GM23338 (cell line): ENCODE data around the gene DYRK1A. TPM values are rescaled to one million over a fixed set of nuclear protein-coding genes. Genes with fewer than 3 reads are reported as not detected.

Experiments used
- ATAC-seq: fragments of 200-7000 bp; cut with Tn5 transposase; 3 replicates; pipeline ENCODE4 v1.9.1; 2020
- DNase-seq: peaks from one replicate; pipeline ENCODE4 v3.0.0-alpha.2; 2015; ENCODE audit warnings: low spot score
- H2AFZ ChIP-seq: fragments of 200-600 bp; sonication (generic); 2 replicates; pipeline ENCODE4 v1.8.0; 2016; ENCODE audit warnings: antibody characterized with exemption, mild to moderate bottlenecking, moderate library complexity
- H3F3A ChIP-seq: fragments of 200-600 bp; sonication (generic); replicated peaks from 2 replicates; pipeline ENCODE4 v1.8.0; 2017; ENCODE audit warnings: antibody characterized with exemption, mixed run types, low read depth
- H3K27ac ChIP-seq: fragments of 200-600 bp; sonication (generic); 2 replicates; pipeline ENCODE4 v1.6.1; 2016; ENCODE audit warnings: low read depth
- H3K27me3 ChIP-seq: fragments of 200-600 bp; sonication (generic); 2 replicates; pipeline ENCODE4 v1.8.0; 2016; ENCODE audit warnings: mild to moderate bottlenecking, mixed run types, moderate library complexity; ENCODE audit not compliant: insufficient read depth
- H3K36me3 ChIP-seq: fragments of 200-600 bp; sonication (generic); 2 replicates; pipeline ENCODE4 v1.8.0; 2016; ENCODE audit warnings: mild to moderate bottlenecking; ENCODE audit not compliant: insufficient read depth
- H3K4me1 ChIP-seq: fragments of 200-600 bp; sonication (generic); 2 replicates; pipeline ENCODE4 v1.8.0; 2016; ENCODE audit warnings: mild to moderate bottlenecking, moderate library complexity; ENCODE audit not compliant: insufficient read depth
- H3K4me2 ChIP-seq: fragments of 200-600 bp; sonication (generic); 2 replicates; pipeline ENCODE4 v1.7.1; 2017; ENCODE audit warnings: mixed run types
- H3K4me3 ChIP-seq: fragments of 200-600 bp; sonication (generic); 2 replicates; pipeline ENCODE4 v1.6.1; 2016; ENCODE audit warnings: mixed run types
- H3K79me2 ChIP-seq: fragments of 200-600 bp; sonication (generic); replicated peaks from 2 replicates; pipeline ENCODE4 v1.8.0; 2017; ENCODE audit warnings: mild to moderate bottlenecking; ENCODE audit not compliant: insufficient read depth
- H3K9me2 ChIP-seq: fragments of 200-600 bp; sonication (generic); 2 replicates; pipeline ENCODE4 v1.8.0; 2017; ENCODE audit not compliant: insufficient read depth
- H4K20me1 ChIP-seq: fragments of 200-600 bp; sonication (generic); replicated peaks from 2 replicates; pipeline ENCODE4 v1.8.0; 2017; ENCODE audit warnings: mild to moderate bottlenecking; ENCODE audit not compliant: insufficient read depth
- H3K27ac Mint-ChIP-seq: 2 replicates; pipeline ENCODE4 v1.8.0; 2020; ENCODE audit warnings: inconsistent platforms, mild to moderate bottlenecking, moderate library complexity, mixed read lengths
- H3K27me3 Mint-ChIP-seq: 3 replicates; pipeline ENCODE4 v1.8.0; 2022; ENCODE audit warnings: low read depth, mild to moderate bottlenecking, moderate library complexity, mixed read lengths, inconsistent platforms; ENCODE audit not compliant: insufficient read depth, poor library complexity
- H3K36me3 Mint-ChIP-seq: 3 replicates; pipeline ENCODE4 v1.8.0; 2021; ENCODE audit warnings: low read depth, mild to moderate bottlenecking, inconsistent platforms, moderate library complexity, mixed read lengths
- H3K4me1 Mint-ChIP-seq: 3 replicates; pipeline ENCODE4 v1.8.0; 2020; ENCODE audit warnings: mild to moderate bottlenecking, inconsistent platforms, mixed read lengths
- H3K4me3 Mint-ChIP-seq: 3 replicates; pipeline ENCODE4 v1.8.0; 2021; ENCODE audit warnings: moderate library complexity, mild to moderate bottlenecking, inconsistent platforms, mixed read lengths
- H3K9me3 Mint-ChIP-seq: 3 replicates; pipeline ENCODE4 v1.8.0; 2020; ENCODE audit warnings: moderate library complexity, mild to moderate bottlenecking, inconsistent platforms, mixed read lengths
- CREB1 ChIP-seq: fragments of 250-450 bp; sonication (Bioruptor Pico); IDR thresholded peaks from 2 replicates; pipeline ENCODE4 v1.5.0; 2020; ENCODE audit warnings: low read depth, mild to moderate bottlenecking, moderate library complexity
- EZH2 ChIP-seq: fragments of 200-600 bp; sonication (generic); IDR thresholded peaks from one replicate; pipeline ENCODE4 v1.8.0; 2017; ENCODE audit warnings: antibody characterized with exemption, mild to moderate bottlenecking, low read depth; ENCODE audit not compliant: unreplicated experiment
- EZH2phosphoT487 ChIP-seq: fragments of 200-600 bp; sonication (generic); IDR thresholded peaks from one replicate; pipeline ENCODE4 v1.8.1; 2018; ENCODE audit warnings: antibody characterized with exemption; ENCODE audit not compliant: unreplicated experiment
- JUNB ChIP-seq: IDR thresholded peaks from one replicate; pipeline ENCODE4 v1.6.1; 2016; ENCODE audit warnings: antibody characterized with exemption; ENCODE audit not compliant: unreplicated experiment
- NANOG ChIP-seq: IDR thresholded peaks from 2 replicates; pipeline ENCODE4 v1.6.1; 2016; ENCODE audit warnings: antibody characterized with exemption, borderline replicate concordance
- POLR2AphosphoS5 ChIP-seq: IDR thresholded peaks from 2 replicates; pipeline ENCODE4 v1.6.1; 2016; ENCODE audit warnings: antibody characterized with exemption, low read depth
- STAT1 ChIP-seq: IDR thresholded peaks from one replicate; pipeline ENCODE4 v1.6.1; 2016; ENCODE audit warnings: antibody characterized with exemption; ENCODE audit not compliant: unreplicated experiment
- ZNF114 ChIP-seq: fragments of 250-450 bp; sonication (Bioruptor Pico); IDR thresholded peaks from 2 replicates; pipeline ENCODE4 v1.5.0; 2020; ENCODE audit warnings: mild to moderate bottlenecking, moderate library complexity
- ZNF331 ChIP-seq: fragments of 250-450 bp; sonication (Bioruptor Pico); IDR thresholded peaks from 2 replicates; pipeline ENCODE4 v1.5.0; 2020; ENCODE audit warnings: low read depth, mild to moderate bottlenecking, moderate library complexity
- polyA plus RNA-seq: library from polyadenylated mRNA; unstranded; fragments of >200 nt; fragmentation: Nextera tagmentation; extraction: Ambion mirVana; gene quantifications from 2 replicates; pipeline ENCODE4 v1.2.1, GENCODE V29; 2016
- total RNA-seq: library from RNA; depleted of rRNA; stranded (reverse); fragments of >200 nt; shearing (Covaris generic); gene quantifications from 2 replicates; pipeline ENCODE4 v1.2.3, GENCODE V29; 2014
- TF ChIP-seq, protein P1 (sequence below): IDR thresholded peaks from one replicate; pipeline ENCODE4 v1.6.1; 2018; ENCODE audit warnings: antibody characterized with exemption; ENCODE audit not compliant: unreplicated experiment
- TF ChIP-seq, protein P2 (sequence below), 2 experiments: fragments of 200-600 bp in 1 of 2; sonication (generic) in 1 of 2; conservative IDR thresholded peaks; 2 replicates each; pipeline versions ENCODE4 v1.5.1 to v1.6.1; 2016 to 2017; ENCODE audit warnings: antibody characterized with exemption in 2 of 2, low read depth in 2 of 2, mild to moderate bottlenecking in 2 of 2, moderate library complexity in 1 of 2
- TF ChIP-seq, protein P3 (sequence below): fragments of 250-450 bp; sonication (Bioruptor Pico); IDR thresholded peaks from 2 replicates; pipeline ENCODE4 v1.5.0; 2020; ENCODE audit warnings: mild to moderate bottlenecking, moderate library complexity
- TF ChIP-seq, protein P4 (sequence below): IDR thresholded peaks from 2 replicates; pipeline ENCODE4 v1.6.1; 2016; ENCODE audit warnings: antibody characterized with exemption

Gene DYRK1A
- total and polyA plus RNA-seq, 2 experiments from 2014 or later, result 10.3 to 84.7 TPM

DNA sequence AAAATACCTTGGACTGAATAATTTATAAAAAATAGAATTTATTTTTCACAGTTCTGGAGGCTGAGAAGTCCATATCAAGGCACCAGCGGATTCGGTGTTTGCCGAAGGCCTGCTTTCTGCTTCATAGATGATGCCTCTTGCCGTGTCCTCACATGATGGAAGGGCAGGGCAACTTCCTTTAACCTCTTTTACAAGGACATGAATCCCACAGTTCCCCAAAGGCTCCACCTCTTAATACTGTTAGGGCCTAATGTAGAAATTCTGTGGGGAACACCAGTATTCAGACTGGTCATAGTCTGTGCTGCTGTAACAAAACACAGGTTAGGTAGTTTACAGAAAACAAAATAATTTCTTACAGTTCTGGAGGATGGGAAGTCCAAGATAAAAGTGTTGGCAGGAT lies 25.9 kb downstream of the DYRK1A start:
- Histone ChIP-seq H3K27ac (no peak overlapping the region), H4K20me1 (peaks cover 85% of the 10 kb centered on the region), H3K79me2 (peaks cover 100% of the 10 kb centered on the region), H3K4me1 (peaks cover 53% of the 10 kb centered on the region), H3K9me2 (peaks cover 3% of the 10 kb centered on the region; the same call in 1 of the 2 replicates), H3K4me2 (no peak overlapping the region), H3F3A (no peaks in the 10 kb centered on the region), H3K36me3 (no peaks in the 10 kb centered on the region), H3K4me3 (no peak overlapping the region), H2AFZ (no peak overlapping the region), H3K27me3 (no peaks in the 10 kb centered on the region)
- ATAC-seq (no peak), DNase-seq (no peak)
- Mint-ChIP-seq H3K27me3 (peaks cover 8% of the 10 kb centered on the region), H3K4me1 (peaks cover 67% of the 10 kb centered on the region), H3K4me3 (no peak overlapping the region), H3K9me3 (no peaks in the 10 kb centered on the region), H3K27ac (no peak overlapping the region), H3K36me3 (no peaks in the 10 kb centered on the region)
- no peak for TF ChIP-seq STAT1
- TF ChIP-seq, protein P1, sequence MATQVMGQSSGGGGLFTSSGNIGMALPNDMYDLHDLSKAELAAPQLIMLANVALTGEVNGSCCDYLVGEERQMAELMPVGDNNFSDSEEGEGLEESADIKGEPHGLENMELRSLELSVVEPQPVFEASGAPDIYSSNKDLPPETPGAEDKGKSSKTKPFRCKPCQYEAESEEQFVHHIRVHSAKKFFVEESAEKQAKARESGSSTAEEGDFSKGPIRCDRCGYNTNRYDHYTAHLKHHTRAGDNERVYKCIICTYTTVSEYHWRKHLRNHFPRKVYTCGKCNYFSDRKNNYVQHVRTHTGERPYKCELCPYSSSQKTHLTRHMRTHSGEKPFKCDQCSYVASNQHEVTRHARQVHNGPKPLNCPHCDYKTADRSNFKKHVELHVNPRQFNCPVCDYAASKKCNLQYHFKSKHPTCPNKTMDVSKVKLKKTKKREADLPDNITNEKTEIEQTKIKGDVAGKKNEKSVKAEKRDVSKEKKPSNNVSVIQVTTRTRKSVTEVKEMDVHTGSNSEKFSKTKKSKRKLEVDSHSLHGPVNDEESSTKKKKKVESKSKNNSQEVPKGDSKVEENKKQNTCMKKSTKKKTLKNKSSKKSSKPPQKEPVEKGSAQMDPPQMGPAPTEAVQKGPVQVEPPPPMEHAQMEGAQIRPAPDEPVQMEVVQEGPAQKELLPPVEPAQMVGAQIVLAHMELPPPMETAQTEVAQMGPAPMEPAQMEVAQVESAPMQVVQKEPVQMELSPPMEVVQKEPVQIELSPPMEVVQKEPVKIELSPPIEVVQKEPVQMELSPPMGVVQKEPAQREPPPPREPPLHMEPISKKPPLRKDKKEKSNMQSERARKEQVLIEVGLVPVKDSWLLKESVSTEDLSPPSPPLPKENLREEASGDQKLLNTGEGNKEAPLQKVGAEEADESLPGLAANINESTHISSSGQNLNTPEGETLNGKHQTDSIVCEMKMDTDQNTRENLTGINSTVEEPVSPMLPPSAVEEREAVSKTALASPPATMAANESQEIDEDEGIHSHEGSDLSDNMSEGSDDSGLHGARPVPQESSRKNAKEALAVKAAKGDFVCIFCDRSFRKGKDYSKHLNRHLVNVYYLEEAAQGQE, result no peak
- TF ChIP-seq JUNB, result no peak
- no peak for TF ChIP-seq NANOG
- TF ChIP-seq, protein P2, sequence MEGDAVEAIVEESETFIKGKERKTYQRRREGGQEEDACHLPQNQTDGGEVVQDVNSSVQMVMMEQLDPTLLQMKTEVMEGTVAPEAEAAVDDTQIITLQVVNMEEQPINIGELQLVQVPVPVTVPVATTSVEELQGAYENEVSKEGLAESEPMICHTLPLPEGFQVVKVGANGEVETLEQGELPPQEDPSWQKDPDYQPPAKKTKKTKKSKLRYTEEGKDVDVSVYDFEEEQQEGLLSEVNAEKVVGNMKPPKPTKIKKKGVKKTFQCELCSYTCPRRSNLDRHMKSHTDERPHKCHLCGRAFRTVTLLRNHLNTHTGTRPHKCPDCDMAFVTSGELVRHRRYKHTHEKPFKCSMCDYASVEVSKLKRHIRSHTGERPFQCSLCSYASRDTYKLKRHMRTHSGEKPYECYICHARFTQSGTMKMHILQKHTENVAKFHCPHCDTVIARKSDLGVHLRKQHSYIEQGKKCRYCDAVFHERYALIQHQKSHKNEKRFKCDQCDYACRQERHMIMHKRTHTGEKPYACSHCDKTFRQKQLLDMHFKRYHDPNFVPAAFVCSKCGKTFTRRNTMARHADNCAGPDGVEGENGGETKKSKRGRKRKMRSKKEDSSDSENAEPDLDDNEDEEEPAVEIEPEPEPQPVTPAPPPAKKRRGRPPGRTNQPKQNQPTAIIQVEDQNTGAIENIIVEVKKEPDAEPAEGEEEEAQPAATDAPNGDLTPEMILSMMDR (conservative IDR thresholded peaks at IDR 0.05; ENCODE audit: low read depth in 2 of 2), result no peak
- TF ChIP-seq POLR2AphosphoS5, result no peak
- TF ChIP-seq, protein P3, sequence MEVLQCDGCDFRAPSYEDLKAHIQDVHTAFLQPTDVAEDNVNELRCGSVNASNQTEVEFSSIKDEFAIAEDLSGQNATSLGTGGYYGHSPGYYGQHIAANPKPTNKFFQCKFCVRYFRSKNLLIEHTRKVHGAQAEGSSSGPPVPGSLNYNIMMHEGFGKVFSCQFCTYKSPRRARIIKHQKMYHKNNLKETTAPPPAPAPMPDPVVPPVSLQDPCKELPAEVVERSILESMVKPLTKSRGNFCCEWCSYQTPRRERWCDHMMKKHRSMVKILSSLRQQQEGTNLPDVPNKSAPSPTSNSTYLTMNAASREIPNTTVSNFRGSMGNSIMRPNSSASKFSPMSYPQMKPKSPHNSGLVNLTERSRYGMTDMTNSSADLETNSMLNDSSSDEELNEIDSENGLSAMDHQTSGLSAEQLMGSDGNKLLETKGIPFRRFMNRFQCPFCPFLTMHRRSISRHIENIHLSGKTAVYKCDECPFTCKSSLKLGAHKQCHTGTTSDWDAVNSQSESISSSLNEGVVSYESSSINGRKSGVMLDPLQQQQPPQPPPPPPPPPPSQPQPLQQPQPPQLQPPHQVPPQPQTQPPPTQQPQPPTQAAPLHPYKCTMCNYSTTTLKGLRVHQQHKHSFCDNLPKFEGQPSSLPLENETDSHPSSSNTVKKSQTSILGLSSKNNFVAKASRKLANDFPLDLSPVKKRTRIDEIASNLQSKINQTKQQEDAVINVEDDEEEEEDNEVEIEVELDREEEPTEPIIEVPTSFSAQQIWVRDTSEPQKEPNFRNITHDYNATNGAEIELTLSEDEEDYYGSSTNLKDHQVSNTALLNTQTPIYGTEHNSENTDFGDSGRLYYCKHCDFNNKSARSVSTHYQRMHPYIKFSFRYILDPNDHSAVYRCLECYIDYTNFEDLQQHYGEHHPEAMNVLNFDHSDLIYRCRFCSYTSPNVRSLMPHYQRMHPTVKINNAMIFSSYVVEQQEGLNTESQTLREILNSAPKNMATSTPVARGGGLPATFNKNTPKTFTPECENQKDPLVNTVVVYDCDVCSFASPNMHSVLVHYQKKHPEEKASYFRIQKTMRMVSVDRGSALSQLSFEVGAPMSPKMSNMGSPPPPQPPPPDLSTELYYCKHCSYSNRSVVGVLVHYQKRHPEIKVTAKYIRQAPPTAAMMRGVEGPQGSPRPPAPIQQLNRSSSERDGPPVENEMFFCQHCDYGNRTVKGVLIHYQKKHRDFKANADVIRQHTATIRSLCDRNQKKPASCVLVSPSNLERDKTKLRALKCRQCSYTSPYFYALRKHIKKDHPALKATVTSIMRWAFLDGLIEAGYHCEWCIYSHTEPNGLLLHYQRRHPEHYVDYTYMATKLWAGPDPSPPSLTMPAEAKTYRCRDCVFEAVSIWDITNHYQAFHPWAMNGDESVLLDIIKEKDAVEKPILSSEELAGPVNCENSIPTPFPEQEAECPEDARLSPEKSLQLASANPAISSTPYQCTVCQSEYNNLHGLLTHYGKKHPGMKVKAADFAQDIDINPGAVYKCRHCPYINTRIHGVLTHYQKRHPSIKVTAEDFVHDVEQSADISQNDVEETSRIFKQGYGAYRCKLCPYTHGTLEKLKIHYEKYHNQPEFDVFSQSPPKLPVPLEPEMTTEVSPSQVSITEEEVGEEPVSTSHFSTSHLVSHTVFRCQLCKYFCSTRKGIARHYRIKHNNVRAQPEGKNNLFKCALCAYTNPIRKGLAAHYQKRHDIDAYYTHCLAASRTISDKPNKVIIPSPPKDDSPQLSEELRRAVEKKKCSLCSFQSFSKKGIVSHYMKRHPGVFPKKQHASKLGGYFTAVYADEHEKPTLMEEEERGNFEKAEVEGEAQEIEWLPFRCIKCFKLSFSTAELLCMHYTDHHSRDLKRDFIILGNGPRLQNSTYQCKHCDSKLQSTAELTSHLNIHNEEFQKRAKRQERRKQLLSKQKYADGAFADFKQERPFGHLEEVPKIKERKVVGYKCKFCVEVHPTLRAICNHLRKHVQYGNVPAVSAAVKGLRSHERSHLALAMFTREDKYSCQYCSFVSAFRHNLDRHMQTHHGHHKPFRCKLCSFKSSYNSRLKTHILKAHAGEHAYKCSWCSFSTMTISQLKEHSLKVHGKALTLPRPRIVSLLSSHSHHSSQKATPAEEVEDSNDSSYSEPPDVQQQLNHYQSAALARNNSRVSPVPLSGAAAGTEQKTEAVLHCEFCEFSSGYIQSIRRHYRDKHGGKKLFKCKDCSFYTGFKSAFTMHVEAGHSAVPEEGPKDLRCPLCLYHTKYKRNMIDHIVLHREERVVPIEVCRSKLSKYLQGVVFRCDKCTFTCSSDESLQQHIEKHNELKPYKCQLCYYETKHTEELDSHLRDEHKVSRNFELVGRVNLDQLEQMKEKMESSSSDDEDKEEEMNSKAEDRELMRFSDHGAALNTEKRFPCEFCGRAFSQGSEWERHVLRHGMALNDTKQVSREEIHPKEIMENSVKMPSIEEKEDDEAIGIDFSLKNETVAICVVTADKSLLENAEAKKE (CRISPR knock-in tag), result no peak
- no peak for TF ChIP-seq EZH2
- no peak for TF ChIP-seq ZNF331
- TF ChIP-seq ZNF114, result no peak
- TF ChIP-seq, protein P4, sequence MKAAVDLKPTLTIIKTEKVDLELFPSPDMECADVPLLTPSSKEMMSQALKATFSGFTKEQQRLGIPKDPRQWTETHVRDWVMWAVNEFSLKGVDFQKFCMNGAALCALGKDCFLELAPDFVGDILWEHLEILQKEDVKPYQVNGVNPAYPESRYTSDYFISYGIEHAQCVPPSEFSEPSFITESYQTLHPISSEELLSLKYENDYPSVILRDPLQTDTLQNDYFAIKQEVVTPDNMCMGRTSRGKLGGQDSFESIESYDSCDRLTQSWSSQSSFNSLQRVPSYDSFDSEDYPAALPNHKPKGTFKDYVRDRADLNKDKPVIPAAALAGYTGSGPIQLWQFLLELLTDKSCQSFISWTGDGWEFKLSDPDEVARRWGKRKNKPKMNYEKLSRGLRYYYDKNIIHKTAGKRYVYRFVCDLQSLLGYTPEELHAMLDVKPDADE, result no peak
- no peak for TF ChIP-seq EZH2phosphoT487
- TF ChIP-seq CREB1 (CRISPR knock-in tag), result no peak
